NCI-H460 (cell line): Measurements from ENCODE around the gene ARHGAP6. TPM values are rescaled to one million over a fixed set of nuclear protein-coding genes. Genes with fewer than 3 reads are reported as not detected.

Experiments
- small RNA-seq, 2 experiments: library from RNA; depleted of rRNA; stranded (forward); fragments of <200 nt; gene quantifications; one replicate each; pipeline ENCODE3, GENCODE V24; 2014
- total RNA-seq: library from RNA; depleted of rRNA; stranded (reverse); fragments of >200 nt; shearing (Covaris generic); gene quantifications from 2 replicates; pipeline ENCODE4 v1.2.3, GENCODE V29; 2014; rRNA removed

The ARHGAP6 gene
- total RNA-seq, 1 experiment from 2014 or later: 0.07 TPM

Small RNA genes lying within 50 kb of the gene (small RNA-seq; reads per million reads assigned to genes)
- gene MIR548AX (0 reads per million in 2 experiments), gene RF00019 (0 reads per million in 2 experiments), gene RF02271 (0 reads per million in 2 experiments)

Other genes with a start within 250 kb of the ARHGAP6 start
- gene MSL3, start 92.3 kb upstream of the ARHGAP6 start, total RNA-seq: 25.4 and 26.6 TPM in 2 replicates